Embryonic facial prominence (tissue), 1 donor: ENCODE results near the gene LAMA2.
"Not testable (repeated sequence)": the region's sequence is repeated elsewhere in the genome, so short reads cannot be mapped to it uniquely, and the experiment has no call there.

ENCODE experiments used
- DNase-seq: peaks from one replicate; pipeline ENCODE4 v3.0.0-alpha.2; 2016; ENCODE audit errors: extremely low spot score

Gene LAMA2

DNA sequence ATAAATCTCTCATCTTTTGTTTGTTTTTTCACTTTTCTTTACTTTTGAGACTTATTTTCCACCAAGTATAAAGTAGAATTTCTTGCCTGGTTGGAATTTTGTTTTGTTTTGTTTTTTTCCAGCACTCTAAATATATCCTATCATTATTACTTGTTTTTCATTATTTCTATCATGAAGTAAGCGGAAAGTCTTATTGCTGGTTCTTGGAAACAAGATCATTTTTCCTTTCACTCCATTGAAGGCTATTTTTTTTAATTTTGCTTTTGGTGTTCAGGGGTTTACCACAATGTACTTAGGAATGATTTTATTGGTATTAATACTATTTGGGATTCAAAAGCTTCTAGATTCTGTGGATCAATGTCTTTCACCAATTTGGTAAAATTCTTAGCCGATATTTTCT is 190.1 kb downstream of the LAMA2 start:
- DNase-seq = no peak

DNA sequence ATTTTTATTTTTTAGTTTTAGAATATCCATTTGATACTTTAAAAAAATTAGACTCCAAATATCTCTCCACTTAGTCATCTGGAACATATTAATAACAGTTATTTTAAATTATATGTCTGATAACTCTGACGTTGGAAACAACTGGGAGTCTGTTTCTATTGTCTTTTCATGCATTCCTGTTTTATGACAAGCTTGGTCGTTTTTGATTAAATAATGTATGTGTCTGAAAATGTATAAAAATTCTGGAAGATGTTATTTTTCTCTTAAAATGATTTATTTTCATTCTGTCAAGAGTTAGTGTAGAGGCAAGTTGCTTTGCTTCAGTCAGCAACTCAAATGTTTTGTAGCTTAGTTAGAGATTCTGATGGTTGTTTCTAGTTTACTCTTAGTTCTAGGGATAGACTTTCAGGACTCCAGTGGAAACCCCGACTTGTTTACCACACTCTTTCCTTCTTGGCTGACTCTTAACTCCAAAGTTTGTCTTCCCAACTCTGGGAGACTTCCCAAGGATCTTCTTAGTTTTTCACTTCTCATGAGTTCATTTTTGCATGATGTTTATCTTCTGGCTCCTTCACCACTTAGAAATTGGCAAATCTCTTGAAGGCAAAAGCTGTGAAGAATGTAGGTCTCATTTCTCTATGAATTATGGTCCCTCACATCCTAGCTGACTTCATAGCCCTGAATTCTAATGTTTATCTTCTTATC is 190.9 kb downstream of the LAMA2 start:
- no peak for DNase-seq

DNA sequence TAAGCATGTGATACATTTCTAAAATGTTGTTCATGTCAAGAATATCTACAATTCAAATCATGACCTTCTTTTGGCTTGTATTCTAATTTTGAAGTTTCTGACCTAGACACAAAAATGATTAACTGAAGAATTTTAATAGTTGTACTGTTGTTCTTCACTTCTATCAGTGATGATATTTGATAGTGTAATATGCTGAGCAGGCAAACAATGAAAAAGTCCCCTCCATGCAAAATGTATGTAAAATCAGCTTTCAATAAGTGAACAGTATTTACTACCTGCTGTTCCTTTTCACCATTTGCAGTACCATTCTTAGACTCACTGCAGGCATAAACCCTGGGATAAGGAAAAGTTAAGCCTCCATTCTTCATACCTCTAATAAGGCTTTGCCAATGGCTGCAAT is 201.5 kb downstream of the LAMA2 start:
- DNase-seq = no peak

DNA sequence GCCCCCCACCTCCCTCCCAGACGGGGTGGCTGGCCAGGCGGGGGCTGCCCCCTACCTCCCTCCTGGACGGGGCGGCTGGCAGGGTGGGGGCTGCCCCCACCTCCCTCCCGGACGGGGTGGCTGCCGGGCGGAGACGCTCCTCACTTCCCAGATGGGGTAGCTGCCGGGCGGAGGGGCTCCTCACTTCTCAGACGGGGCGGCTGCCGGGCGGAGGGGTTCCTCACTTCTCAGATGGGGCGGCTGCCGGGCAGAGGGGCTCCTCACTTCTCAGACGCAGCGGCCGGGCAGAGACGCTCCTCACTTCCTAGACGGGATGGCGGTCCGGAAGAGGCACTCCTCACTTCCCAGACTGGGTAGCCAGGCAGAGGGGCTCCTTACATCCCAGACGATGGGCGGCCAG is 205.5 kb downstream of the LAMA2 start:
- not testable (repeated sequence) for DNase-seq

DNA sequence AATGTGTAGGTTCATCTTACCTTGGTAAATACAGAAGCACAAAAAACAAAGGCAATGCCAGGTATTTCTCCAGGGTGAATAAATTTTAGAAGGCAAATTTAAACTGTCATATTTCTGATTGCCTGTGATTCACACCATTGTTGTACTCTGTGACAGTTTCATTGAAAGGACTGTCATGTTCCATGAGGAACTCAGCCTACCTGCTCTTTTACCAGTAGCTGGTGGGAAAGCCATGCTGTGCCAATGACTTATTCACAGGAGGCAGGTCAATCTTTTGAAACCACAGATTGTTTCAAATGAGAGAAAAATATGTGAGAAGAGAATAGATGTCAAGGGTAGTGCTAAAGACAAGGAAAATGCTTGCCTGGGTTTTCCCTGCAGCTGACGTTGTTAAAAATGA is 206.4 kb downstream of the LAMA2 start:
- no peak for DNase-seq

DNA sequence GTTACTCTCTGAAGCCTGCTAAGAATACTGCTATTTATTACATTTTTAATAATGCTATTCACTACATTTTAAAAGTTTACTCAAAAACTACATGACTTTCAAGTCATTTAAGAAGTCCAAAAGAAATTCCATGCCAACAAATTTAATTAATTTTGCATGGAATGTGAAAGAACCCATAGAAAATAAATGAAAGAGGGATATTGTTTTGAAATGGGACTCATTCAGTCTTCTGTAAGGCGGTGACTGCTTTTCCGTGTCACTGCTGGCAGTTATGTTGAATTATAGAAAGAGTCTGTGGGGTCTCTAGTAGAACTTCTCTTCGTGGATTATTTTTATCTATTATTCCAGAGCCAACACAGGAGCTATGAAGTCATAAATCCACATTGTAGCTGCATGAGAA is 211.2 kb downstream of the LAMA2 start:
- no peak for DNase-seq

DNA sequence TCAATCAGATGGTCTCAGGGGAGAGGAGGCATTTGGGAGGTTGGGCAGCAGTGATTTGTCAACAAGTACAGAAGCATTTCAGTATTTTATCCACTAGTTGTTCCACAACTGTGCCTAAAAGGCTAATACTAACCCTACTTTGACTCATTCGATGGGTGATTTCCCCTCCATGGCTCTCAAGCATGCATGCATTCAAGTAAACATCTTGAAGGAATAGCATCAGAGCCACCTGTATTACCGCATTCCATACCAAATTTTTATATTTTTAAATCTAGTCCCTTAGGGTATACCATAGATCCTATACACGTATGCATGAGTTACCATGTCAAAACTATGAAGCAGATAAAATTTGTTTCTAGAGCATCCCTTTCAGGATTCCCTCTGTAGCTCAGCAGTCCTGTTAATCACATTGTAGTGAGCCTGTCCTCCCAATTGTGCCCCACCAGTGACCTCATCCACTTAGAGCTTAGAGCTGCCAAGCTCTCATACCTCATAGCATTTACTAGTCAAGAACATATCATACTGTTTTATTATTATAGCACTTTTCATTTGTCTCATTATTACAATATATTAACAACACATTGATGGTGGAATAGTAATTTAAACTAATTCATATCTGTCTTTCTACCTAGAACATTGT is 213.8 kb downstream of the LAMA2 start:
- DNase-seq = no peak

DNA sequence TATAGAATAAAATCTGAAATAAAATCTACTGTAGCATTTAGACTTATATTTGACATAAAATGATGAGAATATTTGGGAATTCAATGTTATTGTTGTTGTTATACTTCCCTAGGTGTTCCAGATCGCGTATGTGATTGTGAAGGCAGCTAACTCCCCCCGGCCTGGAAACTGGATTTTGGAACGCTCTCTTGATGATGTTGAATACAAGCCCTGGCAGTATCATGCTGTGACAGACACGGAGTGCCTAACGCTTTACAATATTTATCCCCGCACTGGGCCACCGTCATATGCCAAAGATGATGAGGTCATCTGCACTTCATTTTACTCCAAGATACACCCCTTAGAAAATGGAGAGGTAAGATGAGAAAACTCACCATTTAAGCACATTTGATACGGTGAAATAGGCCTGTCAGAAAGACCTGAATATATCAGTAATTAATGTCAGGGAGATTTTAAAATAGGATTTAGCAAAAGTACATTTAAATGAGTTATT is 215.2 kb downstream of the LAMA2 start:
- no peak for DNase-seq

DNA sequence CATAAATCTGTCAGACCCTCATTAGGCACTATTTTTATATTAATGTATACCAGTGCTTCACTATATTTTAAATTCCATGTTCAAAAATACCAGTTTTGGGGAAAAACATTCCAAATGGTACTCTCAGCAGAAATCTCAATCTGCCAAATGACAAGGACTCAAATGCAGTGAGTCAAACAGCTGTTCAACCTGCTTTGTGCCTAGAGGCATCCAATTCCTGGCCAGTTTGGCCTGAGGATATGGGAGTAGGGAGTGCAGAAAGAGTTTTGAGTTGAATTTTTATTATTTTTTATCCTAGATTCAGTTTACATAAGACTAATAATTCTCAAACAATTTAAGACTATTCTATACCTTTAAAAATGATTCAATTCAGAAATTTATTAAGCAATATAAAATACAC is 216.8 kb downstream of the LAMA2 start:
- no peak for DNase-seq

DNA sequence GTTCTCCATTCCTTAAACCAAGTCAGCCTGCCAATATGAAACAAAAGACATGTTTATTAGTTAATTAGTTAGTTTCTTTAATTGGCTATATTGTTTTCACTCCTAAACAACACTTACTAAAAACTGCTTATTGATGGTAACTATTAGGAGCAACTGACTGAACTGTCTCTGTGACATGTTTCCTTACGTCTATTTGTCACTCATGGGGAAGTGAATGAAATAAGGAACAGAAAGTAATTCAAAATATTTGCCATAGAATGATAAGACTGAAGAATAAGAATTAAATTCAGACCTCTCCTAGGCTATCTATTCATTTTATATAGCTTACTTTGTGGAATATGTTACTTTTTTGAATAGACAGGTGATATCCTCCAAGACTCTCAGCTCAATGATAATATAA is 217.2 kb downstream of the LAMA2 start:
- no peak for DNase-seq

DNA sequence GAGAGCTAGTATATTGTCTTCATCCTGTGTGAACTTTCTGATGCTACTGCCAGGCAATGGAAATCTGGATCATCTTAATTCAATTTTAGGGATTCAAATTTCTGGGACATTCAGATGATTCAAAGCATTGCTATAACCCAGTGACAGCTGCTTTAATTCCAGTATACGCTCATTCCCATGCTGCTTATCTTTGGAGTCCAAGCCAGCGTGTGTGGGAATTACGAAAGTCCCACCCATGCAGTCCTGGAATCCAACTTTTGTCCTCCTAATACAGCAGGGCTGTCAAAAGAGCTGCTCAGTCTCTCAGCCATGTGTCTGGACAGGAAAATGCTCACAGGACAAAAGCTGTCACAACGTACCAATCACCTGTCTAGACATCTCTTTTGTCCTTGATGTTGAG is 219.8 kb downstream of the LAMA2 start:
- DNase-seq = no peak

DNA sequence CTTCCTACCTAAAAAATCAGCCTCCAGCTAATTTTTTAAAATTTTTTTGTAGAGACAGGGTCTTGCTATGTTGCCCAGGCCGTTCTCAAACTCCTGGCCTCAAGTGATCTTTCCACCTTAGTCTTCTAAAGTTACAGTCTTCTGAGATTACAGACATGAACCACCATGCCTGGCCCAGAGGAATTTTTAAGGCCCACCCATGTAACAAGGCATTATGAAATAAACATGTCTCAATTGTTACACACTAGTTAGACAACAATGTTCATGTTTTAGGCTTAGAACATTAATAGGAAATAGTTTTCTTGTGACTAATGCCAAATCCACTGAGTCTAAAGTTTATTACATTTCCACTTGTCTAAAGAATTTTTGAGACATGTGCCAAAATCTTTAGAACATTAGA is 221.2 kb downstream of the LAMA2 start:
- no peak for DNase-seq

DNA sequence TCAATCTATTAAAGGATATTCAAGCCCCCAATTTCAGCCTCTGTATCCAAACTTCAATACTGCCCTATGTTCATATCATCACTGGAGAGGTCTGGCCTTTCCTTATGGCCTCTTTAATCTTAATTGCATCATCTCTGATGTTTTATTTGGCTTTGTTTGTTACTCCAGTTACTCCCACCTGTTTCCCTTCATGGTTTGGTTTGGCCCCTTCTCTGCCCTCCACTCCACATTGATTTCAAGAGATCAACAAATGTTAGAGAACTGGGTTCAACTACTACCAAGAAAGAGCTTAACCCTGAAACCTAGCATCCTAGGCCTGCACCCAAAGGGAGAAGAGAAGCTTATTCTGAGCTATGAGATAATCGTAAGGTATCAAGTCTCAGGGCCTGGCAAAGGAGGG is 221.6 kb downstream of the LAMA2 start:
- DNase-seq = no peak

DNA sequence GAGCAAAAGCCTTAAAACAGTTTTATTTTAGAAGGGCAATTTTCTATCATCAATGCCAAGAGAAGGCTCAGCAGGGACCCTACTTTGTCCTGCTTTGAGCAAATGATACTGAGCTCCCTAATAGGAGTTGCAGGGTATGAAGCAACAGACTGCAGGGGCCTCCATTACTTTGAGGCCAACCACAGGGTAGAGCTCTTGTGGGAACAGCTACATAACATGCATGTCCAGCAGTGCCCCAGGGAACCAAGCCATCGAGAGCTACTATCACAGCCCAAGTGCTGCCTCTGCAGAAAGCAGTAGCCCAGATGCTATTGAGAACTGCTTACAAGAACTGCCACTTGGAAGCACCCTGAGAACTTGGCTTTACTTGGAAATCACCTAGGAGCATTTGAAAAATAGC is 222.1 kb downstream of the LAMA2 start:
- DNase-seq = no peak

DNA sequence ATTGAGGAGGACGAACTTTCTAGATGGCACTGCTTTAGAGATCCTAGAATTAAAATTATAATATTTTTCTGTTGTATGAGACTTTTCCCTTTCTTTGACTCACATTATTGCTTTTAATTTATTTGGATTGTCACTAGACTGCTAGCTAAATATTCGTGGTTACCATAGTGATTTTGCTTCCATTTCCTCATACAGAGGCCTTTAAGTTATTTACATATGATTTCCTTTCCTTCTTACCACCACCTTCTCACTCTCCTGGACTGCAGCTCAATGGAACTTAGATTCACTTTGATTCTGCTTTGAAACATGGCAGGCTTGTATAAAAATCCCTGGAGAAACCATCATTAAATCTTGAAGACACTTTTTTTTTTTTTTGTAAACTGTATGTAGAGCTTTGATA is 222.9 kb downstream of the LAMA2 start:
- DNase-seq = no peak

DNA sequence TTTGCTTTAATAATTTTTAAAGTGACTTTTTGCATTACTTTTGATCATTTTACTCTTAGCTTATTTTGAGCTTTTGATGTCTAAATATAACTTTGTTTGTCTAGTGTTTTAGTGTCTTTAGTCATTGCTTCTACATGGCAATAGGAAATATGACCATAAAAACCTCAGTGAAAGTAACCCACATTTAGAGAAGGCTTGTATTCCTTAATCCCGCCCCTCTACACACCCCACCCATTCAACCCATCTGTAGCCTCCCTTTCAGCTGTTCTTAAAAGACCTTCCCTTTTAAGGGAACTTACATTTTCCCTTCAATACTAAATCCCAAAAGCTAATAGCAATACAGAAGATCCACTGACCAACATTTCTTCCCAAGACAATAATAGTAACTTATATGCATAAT is 225.4 kb downstream of the LAMA2 start:
- no peak for DNase-seq

DNA sequence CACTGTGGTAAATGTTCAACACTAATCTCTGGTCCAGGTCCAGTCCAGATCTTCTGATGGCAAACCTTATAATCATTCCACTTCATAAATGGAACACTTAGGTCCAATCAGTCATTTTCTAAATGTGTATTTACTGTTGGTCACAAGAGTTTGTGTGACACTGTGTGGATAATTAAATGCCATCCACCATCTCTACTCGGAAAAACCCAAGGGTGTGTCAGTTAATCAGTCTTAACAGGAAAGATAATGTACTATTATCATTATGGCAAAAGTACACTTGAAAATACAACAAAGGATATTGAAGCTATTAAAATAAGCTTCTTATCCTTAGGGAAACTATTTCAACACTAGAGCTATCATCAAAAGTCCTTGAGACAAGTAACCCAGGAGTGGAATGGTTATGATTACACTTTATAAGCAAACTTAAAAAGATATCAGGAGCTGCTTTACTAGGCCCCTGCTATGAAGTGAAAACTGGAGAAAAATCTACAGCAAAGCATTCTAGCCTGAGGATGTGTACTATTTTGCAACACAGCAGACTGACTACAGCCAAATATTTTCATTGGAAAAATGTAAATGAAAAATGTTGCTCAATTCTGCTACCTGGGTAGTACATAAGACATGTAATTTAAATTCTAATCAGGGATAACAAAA is 227.9 kb downstream of the LAMA2 start:
- no peak for DNase-seq

DNA sequence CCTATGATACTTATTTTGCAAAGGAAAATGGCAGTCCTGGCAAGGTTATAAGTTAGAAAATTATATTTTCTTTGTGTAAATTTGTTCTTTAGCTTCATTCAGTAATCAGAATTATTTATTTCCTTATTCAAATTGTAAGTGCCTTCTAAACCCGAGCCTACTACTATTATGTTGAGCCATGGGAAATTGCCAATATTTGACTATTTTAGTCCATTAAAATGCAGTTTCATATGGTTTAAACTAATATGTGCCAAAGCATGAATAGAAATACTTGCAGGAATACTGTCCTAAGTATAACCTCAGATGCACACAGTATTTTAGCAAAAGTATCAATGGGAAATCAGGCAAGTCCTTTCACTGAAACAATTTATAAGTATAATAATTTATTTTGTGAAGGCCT is 228.4 kb downstream of the LAMA2 start:
- DNase-seq = no peak

DNA sequence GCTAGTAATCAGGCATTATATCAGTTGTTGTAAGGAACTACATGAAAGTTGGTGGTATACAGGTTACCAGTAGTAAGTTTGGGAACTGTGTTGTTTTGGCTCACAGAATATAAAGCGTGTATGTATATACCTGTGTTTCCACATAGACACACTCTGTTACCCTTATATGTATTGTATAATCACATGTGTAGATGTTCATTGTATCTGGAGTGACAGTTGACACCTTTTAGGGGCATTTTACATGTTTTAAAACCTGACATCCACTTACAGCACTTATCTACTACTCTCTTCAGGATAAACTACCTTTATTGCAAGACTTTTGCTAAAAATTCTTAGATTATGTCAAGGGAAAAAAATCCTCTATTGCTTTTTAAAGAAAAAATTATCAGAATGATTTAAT is 228.9 kb downstream of the LAMA2 start:
- DNase-seq = no peak

DNA sequence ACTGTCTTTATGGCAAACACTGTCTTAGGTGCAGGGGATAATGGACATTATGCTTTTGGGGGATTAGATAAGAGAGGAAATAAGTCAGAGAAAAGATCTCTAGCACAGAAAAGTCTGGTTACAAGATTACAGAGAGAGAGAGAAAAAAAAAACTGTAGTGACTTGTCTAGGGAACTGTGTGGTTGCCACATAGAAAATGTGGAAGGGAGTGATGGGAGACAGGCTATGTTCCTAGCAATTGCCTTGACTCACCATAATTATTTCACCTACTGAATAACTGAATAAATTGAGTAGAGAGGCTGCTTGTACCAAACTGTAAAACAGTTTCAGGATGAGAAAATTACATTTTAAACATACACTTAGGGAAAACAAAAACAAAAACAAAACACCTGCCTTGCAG is 229.7 kb downstream of the LAMA2 start:
- DNase-seq = no peak

DNA sequence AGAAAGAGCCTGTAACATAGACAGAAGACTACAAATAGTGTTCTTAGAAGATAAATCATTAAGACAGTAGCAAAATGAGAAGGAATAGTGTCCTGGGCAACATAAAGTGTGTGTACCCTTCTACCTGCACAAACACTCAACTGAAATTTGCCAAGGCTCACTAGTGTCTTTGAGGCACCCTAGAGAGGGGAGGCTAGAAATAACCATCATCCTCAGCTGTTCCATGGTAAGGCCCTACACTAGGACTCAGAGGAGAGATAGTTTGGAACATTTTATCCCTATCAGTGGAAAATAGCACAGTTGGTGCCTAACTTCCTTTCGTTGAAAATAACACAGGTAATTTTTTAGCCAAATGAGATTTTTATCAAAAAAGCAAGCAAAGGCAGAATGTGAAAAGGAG is 230.7 kb downstream of the LAMA2 start:
- no peak for DNase-seq

DNA sequence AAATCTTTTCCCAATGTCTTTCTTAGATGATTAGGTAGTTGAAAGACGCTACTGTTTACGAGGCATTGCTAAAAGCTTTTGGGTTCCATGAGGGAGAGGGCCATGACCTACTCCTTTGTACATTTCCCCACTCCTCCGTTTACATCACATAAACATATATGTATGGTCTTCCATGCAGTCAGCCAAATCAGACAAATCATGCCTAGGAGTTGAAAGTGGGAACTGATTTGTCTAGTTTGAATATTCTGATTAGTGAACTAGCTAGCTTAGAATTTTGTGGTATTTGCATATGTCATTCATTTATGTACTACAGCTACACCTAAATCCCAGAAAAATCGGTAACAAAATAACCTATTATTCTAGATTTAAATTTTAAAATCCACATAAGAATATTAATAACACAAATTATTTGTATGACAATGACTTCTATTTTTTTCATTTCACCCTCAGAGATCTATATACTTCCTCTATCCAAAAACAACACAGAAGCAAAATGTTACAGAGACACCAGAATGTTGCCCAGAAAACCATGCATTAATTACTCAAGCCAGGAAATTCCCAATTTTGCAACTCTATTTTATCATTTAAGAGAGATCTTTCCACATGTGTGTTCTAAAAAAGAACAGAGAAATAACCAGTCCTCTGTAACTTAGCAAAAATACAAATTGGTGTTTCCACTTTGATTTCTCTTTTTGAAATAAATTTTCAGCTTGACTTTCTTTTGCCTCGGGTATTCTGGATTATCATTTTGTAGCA is 231.9 kb downstream of the LAMA2 start:
- no peak for DNase-seq

DNA sequence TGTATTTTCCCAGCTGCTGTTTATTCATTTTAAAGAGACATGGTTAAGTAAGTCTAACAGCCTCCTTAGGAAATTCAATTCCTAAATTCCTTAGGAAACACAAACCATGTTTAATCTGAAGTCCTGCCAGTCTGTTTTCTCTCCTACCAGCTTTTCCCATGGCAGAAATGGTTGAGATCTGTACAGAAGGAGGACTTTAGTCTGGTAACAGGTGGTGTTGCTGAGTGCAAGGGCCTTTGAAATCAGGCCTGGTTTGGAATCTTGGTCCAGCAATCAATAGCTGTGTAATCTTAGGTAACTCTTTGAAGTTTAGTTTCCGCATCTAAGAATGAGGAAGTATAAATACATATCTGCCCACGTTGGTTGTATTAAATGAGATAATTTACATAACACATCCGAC is 232.5 kb downstream of the LAMA2 start:
- DNase-seq = no peak
